Mesendoderm (in vitro differentiated cells): ENCODE data around the gene NXPH4.

ENCODE experiments used
- DNase-seq: peaks from one replicate; pipeline ENCODE4 v3.0.0; 2013
- H2AK5ac ChIP-seq: 2 replicates; pipeline ENCODE4 v1.6.1; 2013; ENCODE audit warnings: low read length, inconsistent platforms
- H2BK120ac ChIP-seq: 2 replicates; pipeline ENCODE4 v1.6.1; 2013; ENCODE audit warnings: low read depth, mild to moderate bottlenecking, low read length, moderate library complexity, mixed read lengths
- H2BK15ac ChIP-seq: replicated peaks from 2 replicates; pipeline ENCODE4 v1.6.1; 2013; ENCODE audit warnings: low read depth, mild to moderate bottlenecking, moderate library complexity
- H2BK5ac ChIP-seq: 2 replicates; pipeline ENCODE4 v1.6.1; 2013; ENCODE audit warnings: low read length, inconsistent platforms
- H3K18ac ChIP-seq: 2 replicates; pipeline ENCODE4 v1.6.1; 2013; ENCODE audit warnings: mild to moderate bottlenecking, low read length, mixed read lengths
- H3K23ac ChIP-seq: one replicate; pipeline ENCODE4 v1.6.1; 2013; ENCODE audit warnings: low read length
- H3K27ac ChIP-seq: 2 replicates; pipeline ENCODE4 v1.5.1; 2013; ENCODE audit warnings: low read depth, mild to moderate bottlenecking, inconsistent platforms, low read length, moderate library complexity
- H3K27me3 ChIP-seq: 2 replicates; pipeline ENCODE4 v1.6.1; 2013; ENCODE audit warnings: low read length, control low read depth, mild to moderate bottlenecking, inconsistent platforms; ENCODE audit not compliant: insufficient read depth, poor library complexity
- H3K36me3 ChIP-seq: 2 replicates; pipeline ENCODE4 v1.6.1; 2013; ENCODE audit warnings: low read length, inconsistent platforms; ENCODE audit not compliant: control insufficient read depth, insufficient read depth
- H3K4ac ChIP-seq: one replicate; pipeline ENCODE4 v1.6.1; 2013; ENCODE audit warnings: low read depth, mild to moderate bottlenecking, low read length, moderate library complexity
- H3K4me1 ChIP-seq: 2 replicates; pipeline ENCODE4 v1.6.1; 2013; ENCODE audit warnings: low read depth, low read length, inconsistent platforms; ENCODE audit not compliant: control insufficient read depth
- H3K4me2 ChIP-seq: 2 replicates; pipeline ENCODE4 v1.6.1; 2013; ENCODE audit warnings: low read length
- H3K4me3 ChIP-seq: 2 replicates; pipeline ENCODE4 v1.5.1; 2013; ENCODE audit warnings: mild to moderate bottlenecking, low read length
- H3K56ac ChIP-seq: one replicate; pipeline ENCODE4 v1.6.1; 2013; ENCODE audit warnings: low read length
- H3K79me1 ChIP-seq: 2 replicates; pipeline ENCODE4 v1.6.1; 2013; ENCODE audit warnings: low read length, inconsistent platforms
- H3K79me2 ChIP-seq: 2 replicates; pipeline ENCODE4 v1.6.1; 2013; ENCODE audit warnings: mild to moderate bottlenecking, low read length; ENCODE audit not compliant: control insufficient read depth, insufficient read depth
- H3K9ac ChIP-seq: 2 replicates; pipeline ENCODE4 v1.6.1; 2013; ENCODE audit warnings: low read length, inconsistent platforms
- H4K5ac ChIP-seq: one replicate; pipeline ENCODE4 v1.6.1; 2013; ENCODE audit warnings: low read length
- H4K8ac ChIP-seq: one replicate; pipeline ENCODE4 v1.6.1; 2013; ENCODE audit warnings: low read depth, mild to moderate bottlenecking, control low read depth, low read length, moderate library complexity
- WGBS: extraction: QIAGEN DNeasy Blood & Tissue Kit; methylation state at CpG from one replicate; pipeline ENCODE4 v1.1.7; 2013; ENCODE audit warnings: low lambda C conversion rate, missing lambda C conversion rate; ENCODE audit not compliant: insufficient coverage; ENCODE audit errors: extremely low coverage; 5-methylcytosine and 5-hydroxymethylcytosine counted together

Gene NXPH4

DNA sequence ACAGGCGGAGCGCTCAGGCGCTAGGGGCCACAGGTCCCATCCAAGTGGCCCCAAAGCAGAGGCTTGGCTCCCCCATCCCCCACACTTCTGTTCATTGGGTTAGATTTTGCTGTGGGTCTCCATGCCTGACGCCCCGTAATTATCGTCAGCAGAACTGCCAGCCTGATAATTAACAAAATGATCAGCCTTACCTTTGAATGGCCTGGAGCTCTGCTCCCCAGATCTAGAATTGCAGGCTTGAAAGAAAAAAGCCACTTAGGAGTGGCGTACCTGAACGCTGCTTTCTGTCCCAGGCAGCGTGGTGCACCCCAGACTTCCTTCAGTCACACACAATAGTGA, 40.5 kb upstream of the NXPH4 start:
- Histone ChIP-seq H3K27me3 (no peaks in the 10 kb centered on the region), H3K18ac (no peak overlapping the region), H3K79me2 (no peaks in the 10 kb centered on the region), H3K56ac (no peak overlapping the region), H3K4me1 (peaks cover 2% of the 10 kb centered on the region), H2BK120ac (no peak overlapping the region), H4K5ac (no peak overlapping the region), H2BK15ac (no peak overlapping the region), H3K9ac (no peak overlapping the region), H4K8ac (no peak overlapping the region), H3K79me1 (no peaks in the 10 kb centered on the region), H3K27ac (no peak overlapping the region), H2BK5ac (no peak overlapping the region), H3K4me3 (no peak overlapping the region), H3K4ac (no peak overlapping the region), H2AK5ac (no peak overlapping the region), H3K4me2 (no peak overlapping the region), H3K36me3 (peaks cover 25% of the 10 kb centered on the region), H3K23ac (no peak overlapping the region)
- WGBS: no CpG with 5 or more reads among the region's 9 CpGs
- no peak for DNase-seq

DNA sequence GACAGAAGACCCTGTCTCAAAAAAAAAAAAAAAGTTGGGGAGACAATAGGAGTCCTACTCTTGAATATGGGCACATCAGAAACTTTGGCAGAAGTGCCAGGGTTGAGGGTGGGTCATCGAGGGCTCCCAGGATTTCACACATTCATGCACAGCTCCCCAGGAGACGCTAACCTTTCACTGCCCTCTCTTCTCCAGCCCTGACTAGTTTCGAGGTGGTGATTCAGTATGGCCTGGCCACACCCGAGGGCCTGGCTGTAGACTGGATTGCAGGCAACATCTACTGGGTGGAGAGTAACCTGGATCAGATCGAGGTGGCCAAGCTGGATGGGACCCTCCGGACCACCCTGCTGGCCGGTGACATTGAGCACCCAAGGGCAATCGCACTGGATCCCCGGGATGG, 39.7 kb upstream of the NXPH4 start:
- no peak overlapping the region for H4K5ac ChIP-seq
- no peak overlapping the region for H2BK120ac ChIP-seq
- no peaks in the 10 kb centered on the region for H3K27me3 ChIP-seq
- H3K18ac ChIP-seq: no peak overlapping the region
- peaks cover 25% of the 10 kb centered on the region for H3K36me3 ChIP-seq
- H3K4ac ChIP-seq: no peak overlapping the region
- H2BK15ac ChIP-seq: no peak overlapping the region
- peaks cover 3% of the 10 kb centered on the region for H3K4me1 ChIP-seq
- no peak overlapping the region for H3K4me3 ChIP-seq
- no peak overlapping the region for H3K4me2 ChIP-seq
- WGBS: no CpG with 5 or more reads among the region's 9 CpGs
- H3K23ac ChIP-seq: no peak overlapping the region
- H2BK5ac ChIP-seq: no peak overlapping the region
- no peaks in the 10 kb centered on the region for H3K79me2 ChIP-seq
- no peaks in the 10 kb centered on the region for H3K79me1 ChIP-seq
- H2AK5ac ChIP-seq: no peak overlapping the region
- H3K9ac ChIP-seq: no peak overlapping the region
- H4K8ac ChIP-seq: no peak overlapping the region
- H3K27ac ChIP-seq: no peak overlapping the region
- no peak for DNase-seq
- H3K56ac ChIP-seq: no peak overlapping the region

- Histone ChIP-seq H3K27ac (no peak overlapping the region), H3K23ac (no peak overlapping the region), H3K56ac (no peak overlapping the region), H3K4me3 (no peak overlapping the region), H2BK5ac (no peak overlapping the region), H4K8ac (no peak overlapping the region), H3K27me3 (no peaks in the 10 kb centered on the region), H3K79me1 (no peaks in the 10 kb centered on the region), H3K79me2 (no peaks in the 10 kb centered on the region), H3K18ac (no peak overlapping the region), H4K5ac (no peak overlapping the region), H3K4ac (no peak overlapping the region), H3K36me3 (peaks cover 25% of the 10 kb centered on the region), H2AK5ac (no peak overlapping the region), H3K9ac (no peak overlapping the region), H3K4me1 (peaks cover 3% of the 10 kb centered on the region), H2BK15ac (no peak overlapping the region), H3K4me2 (no peak overlapping the region), H2BK120ac (no peak overlapping the region)
- no CpG with 5 or more reads among the region's 16 CpGs for WGBS
- no peak for DNase-seq
Measured at GRCh38 chr12:57177354-57177753, 39.2 kb upstream of the NXPH4 start.

DNA sequence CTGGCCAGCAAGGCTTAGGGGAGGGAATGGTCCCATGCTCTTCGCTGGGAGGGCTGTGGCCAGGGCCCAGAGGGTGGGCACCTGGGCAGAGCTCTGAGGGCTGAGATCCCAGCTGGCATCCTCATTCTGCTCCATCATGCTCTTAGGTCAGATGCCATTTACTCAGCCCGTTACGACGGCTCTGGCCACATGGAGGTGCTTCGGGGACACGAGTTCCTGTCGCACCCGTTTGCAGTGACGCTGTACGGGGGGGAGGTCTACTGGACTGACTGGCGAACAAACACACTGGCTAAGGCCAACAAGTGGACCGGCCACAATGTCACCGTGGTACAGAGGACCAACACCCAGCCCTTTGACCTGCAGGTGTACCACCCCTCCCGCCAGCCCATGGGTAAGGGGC, 38.4 kb upstream of the NXPH4 start:
- WGBS: no CpG with 5 or more reads among the region's 14 CpGs
- Histone ChIP-seq H3K79me2 (no peaks in the 10 kb centered on the region), H3K4ac (no peak overlapping the region), H2BK15ac (no peak overlapping the region), H3K18ac (no peak overlapping the region), H3K9ac (no peak overlapping the region), H3K4me2 (no peak overlapping the region), H2BK5ac (no peak overlapping the region), H3K4me3 (no peak overlapping the region), H3K27ac (no peak overlapping the region), H4K5ac (no peak overlapping the region), H3K27me3 (no peaks in the 10 kb centered on the region), H2BK120ac (no peak overlapping the region), H3K4me1 (peaks cover 3% of the 10 kb centered on the region), H4K8ac (no peak overlapping the region), H3K56ac (no peak overlapping the region), H2AK5ac (no peak overlapping the region), H3K79me1 (no peaks in the 10 kb centered on the region), H3K36me3 (peaks cover 25% of the 10 kb centered on the region), H3K23ac (no peak overlapping the region)
- DNase-seq: peak; percentile 16

DNA sequence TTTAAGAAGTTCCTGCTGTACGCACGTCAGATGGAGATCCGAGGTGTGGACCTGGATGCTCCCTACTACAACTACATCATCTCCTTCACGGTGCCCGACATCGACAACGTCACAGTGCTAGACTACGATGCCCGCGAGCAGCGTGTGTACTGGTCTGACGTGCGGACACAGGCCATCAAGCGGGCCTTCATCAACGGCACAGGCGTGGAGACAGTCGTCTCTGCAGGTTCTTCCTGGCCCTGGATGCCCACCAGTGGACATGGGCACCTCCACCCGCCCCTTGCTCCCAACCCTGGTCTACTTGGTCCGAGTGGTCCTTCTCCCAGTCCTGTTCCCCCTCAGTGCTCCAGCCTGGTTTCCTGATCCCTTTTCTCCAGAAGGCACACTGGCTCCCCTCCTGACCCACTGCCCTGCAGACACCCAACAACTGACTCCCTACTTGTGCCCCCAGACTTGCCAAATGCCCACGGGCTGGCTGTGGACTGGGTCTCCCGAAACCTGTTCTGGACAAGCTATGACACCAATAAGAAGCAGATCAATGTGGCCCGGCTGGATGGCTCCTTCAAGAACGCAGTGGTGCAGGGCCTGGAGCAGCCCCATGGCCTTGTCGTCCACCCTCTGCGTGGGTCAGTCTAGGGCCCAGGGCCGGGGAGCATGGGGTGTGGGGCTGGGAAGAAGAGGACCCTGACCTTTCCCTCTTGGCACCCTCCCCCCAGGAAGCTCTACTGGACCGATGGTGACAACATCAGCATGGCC, 37.1 kb upstream of the NXPH4 start:
- Histone ChIP-seq H4K8ac (no peak overlapping the region), H3K4me1 (peaks cover 3% of the 10 kb centered on the region), H2BK120ac (no peak overlapping the region), H3K4me3 (no peak overlapping the region), H3K79me1 (no peaks in the 10 kb centered on the region), H4K5ac (no peak overlapping the region), H3K27ac (no peak overlapping the region), H3K23ac (no peak overlapping the region), H3K27me3 (no peaks in the 10 kb centered on the region), H2BK5ac (no peak overlapping the region), H3K4ac (no peak overlapping the region), H3K36me3 (peaks cover 33% of the 10 kb centered on the region), H3K79me2 (no peaks in the 10 kb centered on the region), H3K56ac (no peak overlapping the region), H2BK15ac (no peak overlapping the region), H3K9ac (no peak overlapping the region), H2AK5ac (no peak overlapping the region), H3K4me2 (no peak overlapping the region), H3K18ac (no peak overlapping the region)
- DNase-seq: no peak
- WGBS: no CpG with 5 or more reads among the region's 27 CpGs
